ENCODE results near the gene PGM1. TPM values are rescaled to one million over a fixed set of nuclear protein-coding genes. Genes with fewer than 3 reads are reported as not detected.

PGM1 gene
- polyA plus RNA-seq, 3 donors: 8.2 to 39.8 (median 28.7) TPM

DNA sequence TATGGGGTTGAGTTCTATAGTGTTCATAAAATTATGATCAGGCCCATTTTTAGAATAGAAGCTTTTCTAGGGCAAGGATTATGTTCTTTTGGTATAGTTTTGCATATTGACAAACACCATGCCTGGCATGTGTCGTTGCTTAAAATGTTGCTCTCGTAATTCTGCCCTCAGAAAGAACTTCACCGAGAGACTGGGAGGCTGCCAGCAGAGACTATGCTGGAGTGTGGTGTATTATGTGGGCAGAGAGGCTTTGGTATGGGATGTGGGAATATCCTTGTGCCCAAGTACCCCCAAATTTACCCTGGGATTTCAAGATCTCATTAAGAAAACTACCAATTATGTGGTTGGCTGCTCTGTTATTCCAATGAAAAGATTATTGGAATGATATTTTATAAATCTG is 27.9 kb downstream of the PGM1 start:
- peaks cover 7% of the 10 kb centered on the region for H3K79me2 ChIP-seq (ENCODE audit: insufficient read depth, low read length)
- peaks cover 10 to 13% of the 10 kb centered on the region in 2 donors for H3K36me3 Mint-ChIP-seq
- no peak overlapping the region for H3K27ac ChIP-seq (ENCODE audit: low read depth in 1 of 2, low read length in 2 of 2)
- H2AFZ ChIP-seq (ENCODE audit: insufficient read depth, low read depth, low read length, poor library complexity, severe bottlenecking): no peak overlapping the region
- H3K27ac Mint-ChIP-seq: no peak overlapping the region
- H3K4me1 ChIP-seq (ENCODE audit: control insufficient read depth in 1 of 2, insufficient read depth in 2 of 2, low read length in 2 of 2): peaks cover 2 to 5% of the 10 kb centered on the region in 2 donors
- no peak for DNase-seq
- H3K9me3 ChIP-seq (replicated peaks in 1 of 2; ENCODE audit: control insufficient read depth in 1 of 2, insufficient read depth in 1 of 2, low read length in 2 of 2): no peaks in the 10 kb centered on the region
- no peak overlapping the region for H3K4me2 ChIP-seq (replicated peaks; ENCODE audit: extremely low read depth, low read length, poor library complexity, severe bottlenecking)
- intact Hi-C loops (cut with micrococcal nuclease): no loop called here
- H3K4me3 Mint-ChIP-seq: no peak overlapping the region
- peaks cover 0 to 1% (median 0%) of the 10 kb centered on the region in 3 donors for H3K27me3 Mint-ChIP-seq (ENCODE audit: low read depth in 3 of 3)
- H3K27me3 ChIP-seq (ENCODE audit: control insufficient read depth in 2 of 2, insufficient read depth in 2 of 2, low read length in 2 of 2): no peaks in the 10 kb centered on the region
- H3K9me3 Mint-ChIP-seq: no peaks in the 10 kb centered on the region
- no peaks in the 10 kb centered on the region for H4K20me1 ChIP-seq (ENCODE audit: insufficient read depth, low read length)
- WGBS (ENCODE audit: insufficient coverage): 90% methylated on average over 2 of the region's 3 CpGs
- peaks cover 15% of the 10 kb centered on the region for H3K4me1 Mint-ChIP-seq
- H3K9ac ChIP-seq (ENCODE audit: insufficient read depth, low read length, poor library complexity, severe bottlenecking): no peak overlapping the region
- TF ChIP-seq, protein P1, sequence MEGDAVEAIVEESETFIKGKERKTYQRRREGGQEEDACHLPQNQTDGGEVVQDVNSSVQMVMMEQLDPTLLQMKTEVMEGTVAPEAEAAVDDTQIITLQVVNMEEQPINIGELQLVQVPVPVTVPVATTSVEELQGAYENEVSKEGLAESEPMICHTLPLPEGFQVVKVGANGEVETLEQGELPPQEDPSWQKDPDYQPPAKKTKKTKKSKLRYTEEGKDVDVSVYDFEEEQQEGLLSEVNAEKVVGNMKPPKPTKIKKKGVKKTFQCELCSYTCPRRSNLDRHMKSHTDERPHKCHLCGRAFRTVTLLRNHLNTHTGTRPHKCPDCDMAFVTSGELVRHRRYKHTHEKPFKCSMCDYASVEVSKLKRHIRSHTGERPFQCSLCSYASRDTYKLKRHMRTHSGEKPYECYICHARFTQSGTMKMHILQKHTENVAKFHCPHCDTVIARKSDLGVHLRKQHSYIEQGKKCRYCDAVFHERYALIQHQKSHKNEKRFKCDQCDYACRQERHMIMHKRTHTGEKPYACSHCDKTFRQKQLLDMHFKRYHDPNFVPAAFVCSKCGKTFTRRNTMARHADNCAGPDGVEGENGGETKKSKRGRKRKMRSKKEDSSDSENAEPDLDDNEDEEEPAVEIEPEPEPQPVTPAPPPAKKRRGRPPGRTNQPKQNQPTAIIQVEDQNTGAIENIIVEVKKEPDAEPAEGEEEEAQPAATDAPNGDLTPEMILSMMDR (IDR thresholded peaks at IDR 0.05): no peak
- no peak overlapping the region for H3K4me3 ChIP-seq (replicated peaks in 1 of 3; ENCODE audit: low read depth in 2 of 3, low read length in 3 of 3)
- H3K36me3 ChIP-seq (replicated peaks in 1 of 2; ENCODE audit: control insufficient read depth in 1 of 2, insufficient read depth in 2 of 2, low read length in 2 of 2): no peaks in the 10 kb centered on the region

GRCh38 chr1:63621698-63622097 is 28.5 kb downstream of the PGM1 start:
- no peaks in the 10 kb centered on the region for H3K27me3 ChIP-seq (ENCODE audit: control insufficient read depth in 2 of 2, insufficient read depth in 2 of 2, low read length in 2 of 2)
- H3K27ac Mint-ChIP-seq: no peak overlapping the region
- H3K36me3 Mint-ChIP-seq: peaks cover 10 to 13% of the 10 kb centered on the region in 2 donors
- no peak for DNase-seq
- no peaks in the 10 kb centered on the region for H3K9me3 Mint-ChIP-seq
- no peaks in the 10 kb centered on the region for H3K36me3 ChIP-seq (replicated peaks in 1 of 2; ENCODE audit: control insufficient read depth in 1 of 2, insufficient read depth in 2 of 2, low read length in 2 of 2)
- TF ChIP-seq, protein P1 (IDR thresholded peaks at IDR 0.05): no peak
- no peak overlapping the region for H3K27ac ChIP-seq (ENCODE audit: low read depth in 1 of 2, low read length in 2 of 2)
- intact Hi-C loops (cut with micrococcal nuclease): no loop called here
- no peak overlapping the region for H3K4me3 ChIP-seq (replicated peaks in 1 of 3; ENCODE audit: low read depth in 2 of 3, low read length in 3 of 3)
- WGBS (ENCODE audit: insufficient coverage): 96% methylated on average over 6 of the region's 6 CpGs
- H2AFZ ChIP-seq (ENCODE audit: insufficient read depth, low read depth, low read length, poor library complexity, severe bottlenecking): no peak overlapping the region
- H3K9me3 ChIP-seq (replicated peaks in 1 of 2; ENCODE audit: control insufficient read depth in 1 of 2, insufficient read depth in 1 of 2, low read length in 2 of 2): no peaks in the 10 kb centered on the region
- H3K4me1 Mint-ChIP-seq: peaks cover 18% of the 10 kb centered on the region
- no peak overlapping the region for H3K9ac ChIP-seq (ENCODE audit: insufficient read depth, low read length, poor library complexity, severe bottlenecking)
- H3K27me3 Mint-ChIP-seq (ENCODE audit: low read depth in 3 of 3): peaks cover 0 to 1% (median 0%) of the 10 kb centered on the region in 3 donors
- H3K79me2 ChIP-seq (ENCODE audit: insufficient read depth, low read length): peaks cover 7% of the 10 kb centered on the region
- no peak overlapping the region for H3K4me2 ChIP-seq (replicated peaks; ENCODE audit: extremely low read depth, low read length, poor library complexity, severe bottlenecking)
- H3K4me3 Mint-ChIP-seq: no peak overlapping the region
- H3K4me1 ChIP-seq (ENCODE audit: control insufficient read depth in 1 of 2, insufficient read depth in 2 of 2, low read length in 2 of 2): peaks cover 2 to 7% of the 10 kb centered on the region in 2 donors
- no peaks in the 10 kb centered on the region for H4K20me1 ChIP-seq (ENCODE audit: insufficient read depth, low read length)

Measured in CD14-positive monocyte (primary cell).